ENCODE data around the gene EIF3J. TPM values are rescaled to one million over a fixed set of nuclear protein-coding genes. Genes with fewer than 3 reads are reported as not detected.

EIF3J gene
- total and polyA plus RNA-seq, 4 donors: 32.0 to 52.1 (median 50.5) TPM

- Histone ChIP-seq H3K36me3 (ENCODE audit: control insufficient read depth in 4 of 4, insufficient read depth in 4 of 4, low read length in 4 of 4) (peaks cover 4 to 29% (median 13%) of the 10 kb centered on the region in 4 donors), H3K9ac (ENCODE audit: insufficient read depth in 1 of 2, low read length in 2 of 2) (no peak overlapping the region), H3K9me3 (ENCODE audit: control insufficient read depth in 4 of 4, insufficient read depth in 3 of 4, low read length in 3 of 4) (no peaks in the 10 kb centered on the region), H3K4me3 (no peak overlapping the region), H3K27me3 (ENCODE audit: control insufficient read depth in 3 of 3, insufficient read depth in 3 of 3, low read length in 2 of 3) (no peaks in the 10 kb centered on the region), H3K27ac (ENCODE audit: low read depth in 1 of 2, low read length in 1 of 2) (no peak overlapping the region), H3K4me1 (ENCODE audit: control insufficient read depth in 5 of 5, insufficient read depth in 5 of 5, low read length in 5 of 5) (no peaks in the 10 kb centered on the region)
- TF ChIP-seq CTCF (IDR thresholded peaks at IDR 0.05; ENCODE audit: control extremely low read depth, extremely low read depth): no peak
- WGBS, 2 donors: 95% methylated on average over 7 of the region's 7 CpGs
- DNase-seq (no peak), ATAC-seq (ENCODE audit: insufficient read depth, low FRiP score) (no peak)
These were observed 44.9 kb upstream of the EIF3J start for GRCh38 chr15:44492040-44492439.

- DNase-seq: no peak
- TF ChIP-seq CTCF (IDR thresholded peaks at IDR 0.05; ENCODE audit: control extremely low read depth, extremely low read depth): no peak
- no peak overlapping the region for H3K27ac ChIP-seq (ENCODE audit: low read depth in 1 of 2, low read length in 1 of 2)
- H3K27me3 ChIP-seq (ENCODE audit: control insufficient read depth in 3 of 3, insufficient read depth in 3 of 3, low read length in 2 of 3): no peaks in the 10 kb centered on the region
- no peak overlapping the region for H3K9ac ChIP-seq (ENCODE audit: insufficient read depth in 1 of 2, low read length in 2 of 2)
- H3K9me3 ChIP-seq (ENCODE audit: control insufficient read depth in 4 of 4, insufficient read depth in 3 of 4, low read length in 3 of 4): no peaks in the 10 kb centered on the region
- H3K4me1 ChIP-seq (ENCODE audit: control insufficient read depth in 5 of 5, insufficient read depth in 5 of 5, low read length in 5 of 5): no peaks in the 10 kb centered on the region
- no peak for ATAC-seq (ENCODE audit: insufficient read depth, low FRiP score)
- H3K4me3 ChIP-seq: no peak overlapping the region
- WGBS, 2 donors: 92 to 96% methylated on average over 3 of the region's 3 CpGs
- H3K36me3 ChIP-seq (ENCODE audit: control insufficient read depth in 4 of 4, insufficient read depth in 4 of 4, low read length in 4 of 4): peaks cover 7 to 26% (median 10%) of the 10 kb centered on the region in 4 donors
These were observed 44.3 kb upstream of the EIF3J start for GRCh38 chr15:44492672-44493071.

DNA sequence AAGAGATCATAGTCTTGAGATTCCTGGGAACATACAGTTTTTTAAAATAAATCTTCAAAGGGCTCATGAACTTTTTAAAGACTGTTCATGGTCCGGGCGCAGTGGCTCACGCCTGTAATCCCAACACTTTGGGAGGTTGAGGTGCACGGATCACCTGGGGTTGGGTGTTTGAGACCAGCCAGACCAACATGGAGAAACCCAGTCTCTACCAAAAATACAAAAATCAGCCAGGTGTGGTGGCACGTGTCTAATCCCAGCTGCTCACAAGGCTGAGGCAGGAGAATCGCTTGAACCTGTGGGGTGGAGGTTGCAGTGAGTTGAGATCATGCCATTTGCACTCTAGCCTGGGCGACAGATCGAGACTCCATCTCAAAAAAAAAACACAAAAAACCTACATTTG lies 41.4 kb upstream of the EIF3J start:
- Histone ChIP-seq H3K36me3 (ENCODE audit: control insufficient read depth in 4 of 4, insufficient read depth in 4 of 4, low read length in 4 of 4) (peaks cover 9 to 32% (median 17%) of the 10 kb centered on the region in 4 donors), H3K27ac (ENCODE audit: low read depth in 1 of 2, low read length in 1 of 2) (no peak overlapping the region), H3K27me3 (ENCODE audit: control insufficient read depth in 3 of 3, insufficient read depth in 3 of 3, low read length in 2 of 3) (no peaks in the 10 kb centered on the region), H3K4me3 (no peak overlapping the region), H3K9me3 (ENCODE audit: control insufficient read depth in 4 of 4, insufficient read depth in 3 of 4, low read length in 3 of 4) (no peaks in the 10 kb centered on the region), H3K4me1 (ENCODE audit: control insufficient read depth in 5 of 5, insufficient read depth in 5 of 5, low read length in 5 of 5) (no peaks in the 10 kb centered on the region), H3K9ac (ENCODE audit: insufficient read depth in 1 of 2, low read length in 2 of 2) (no peak overlapping the region)
- 96 to 98% methylated on average over 8 of the region's 8 CpGs for WGBS, 2 donors
- TF ChIP-seq CTCF (IDR thresholded peaks at IDR 0.05; ENCODE audit: control extremely low read depth, extremely low read depth): no peak
- ATAC-seq (ENCODE audit: insufficient read depth, low FRiP score): no peak
- DNase-seq: no peak

GRCh38 chr15:44500555-44500954 lies 36.4 kb upstream of the EIF3J start:
- no peak overlapping the region for H3K9ac ChIP-seq (ENCODE audit: insufficient read depth in 1 of 2, low read length in 2 of 2)
- no peaks in the 10 kb centered on the region for H3K9me3 ChIP-seq (ENCODE audit: control insufficient read depth in 4 of 4, insufficient read depth in 3 of 4, low read length in 3 of 4)
- H3K27ac ChIP-seq (ENCODE audit: low read depth in 1 of 2, low read length in 1 of 2): no peak overlapping the region
- no peak for DNase-seq
- no peak for TF ChIP-seq CTCF (IDR thresholded peaks at IDR 0.05; ENCODE audit: control extremely low read depth, extremely low read depth)
- H3K27me3 ChIP-seq (ENCODE audit: control insufficient read depth in 3 of 3, insufficient read depth in 3 of 3, low read length in 2 of 3): no peaks in the 10 kb centered on the region
- no peak overlapping the region for H3K4me3 ChIP-seq
- no peaks in the 10 kb centered on the region for H3K4me1 ChIP-seq (ENCODE audit: control insufficient read depth in 5 of 5, insufficient read depth in 5 of 5, low read length in 5 of 5)
- WGBS, 2 donors: 78 to 89% methylated on average over 3 of the region's 3 CpGs
- no peak for ATAC-seq (ENCODE audit: insufficient read depth, low FRiP score)
- peaks cover 14 to 23% (median 17%) of the 10 kb centered on the region in 4 donors for H3K36me3 ChIP-seq (ENCODE audit: control insufficient read depth in 4 of 4, insufficient read depth in 4 of 4, low read length in 4 of 4)

Measured in lung (tissue), 12 donors.